IMR-90 (cell line): ENCODE results near the gene SAMD4B. TPM values are rescaled to one million over a fixed set of nuclear protein-coding genes. Genes with fewer than 3 reads are reported as not detected.

Experiments used
- ATAC-seq: fragments of 200-7000 bp; cut with Tn5 transposase; 2 replicates; pipeline ENCODE4 v1.9.1; 2020; ENCODE audit warnings: low read depth, mild to moderate bottlenecking, moderate library complexity
- BruUV-seq: library from RNA; stranded (reverse); fragments of 400-500 nt; replicated peaks from 2 replicates; lab custom pipeline; 2021; lab: Mats Ljungman, UMichigan
- CTCF ChIA-PET: fragments of 300-600 bp; formaldehyde crosslinking; extraction: SDS; loops from one replicate; lab custom pipeline; 2021; ENCODE audit warnings: antibody characterized with exemption; lab: Yijun Ruan, JAX
- POLR2A ChIA-PET: fragments of 300-600 bp; sonication (Branson Sonifier 250); formaldehyde crosslinking; loops from one replicate; lab custom pipeline; 2022; ENCODE audit warnings: antibody characterized with exemption; ENCODE audit not compliant: unreplicated experiment; lab: Charles Lee
- DNase-seq: peaks from one replicate; pipeline ENCODE4 v3.0.0; 2013
- H2AFZ ChIP-seq: replicated peaks from 2 replicates; pipeline ENCODE3; 2013; ENCODE audit warnings: low read length, mild to moderate bottlenecking; ENCODE audit not compliant: poor library complexity
- H2AK5ac ChIP-seq: 2 replicates; pipeline ENCODE4 v1.6.1; 2013; ENCODE audit warnings: low read depth, low read length, inconsistent platforms
- H2AK9ac ChIP-seq: replicated peaks from 2 replicates; pipeline ENCODE3; 2013; ENCODE audit warnings: mild to moderate bottlenecking, low read depth, low read length, moderate library complexity; ENCODE audit not compliant: poor library complexity
- H2BK120ac ChIP-seq: 2 replicates; pipeline ENCODE4 v1.6.1; 2013; ENCODE audit warnings: low read depth, low read length, inconsistent platforms
- H2BK15ac ChIP-seq: 3 replicates; pipeline ENCODE4 v1.6.1; 2013; ENCODE audit warnings: low read depth, low read length, inconsistent platforms
- H2BK20ac ChIP-seq: 2 replicates; pipeline ENCODE4 v1.6.1; 2013; ENCODE audit warnings: low read depth, mild to moderate bottlenecking, inconsistent platforms, low read length, moderate library complexity
- H2BK5ac ChIP-seq: 2 replicates; pipeline ENCODE4 v1.6.1; 2013; ENCODE audit warnings: mild to moderate bottlenecking, low read depth, low read length, inconsistent platforms; ENCODE audit not compliant: poor library complexity, severe bottlenecking
- H3K14ac ChIP-seq: replicated peaks from 2 replicates; pipeline ENCODE4 v1.6.1; 2013; ENCODE audit warnings: low read depth, low read length, inconsistent platforms
- H3K18ac ChIP-seq: 2 replicates; pipeline ENCODE4 v1.6.1; 2013; ENCODE audit warnings: low read depth, low read length, control low read depth
- H3K23ac ChIP-seq: 2 replicates; pipeline ENCODE4 v1.6.1; 2013; ENCODE audit warnings: low read depth, low read length, inconsistent platforms
- H3K27ac ChIP-seq: 2 replicates; pipeline ENCODE4 v1.5.1; 2013; ENCODE audit warnings: mild to moderate bottlenecking, control low read depth, low read length; ENCODE audit not compliant: insufficient read depth
- H3K27me3 ChIP-seq: 2 replicates; pipeline ENCODE4 v1.6.1; 2013; ENCODE audit warnings: low read length; ENCODE audit not compliant: control insufficient read depth, insufficient read depth
- H3K36me3 ChIP-seq: 2 replicates; pipeline ENCODE4 v1.6.1; 2013; ENCODE audit warnings: low read length, mixed read lengths; ENCODE audit not compliant: control insufficient read depth, insufficient read depth
- H3K4ac ChIP-seq: 2 replicates; pipeline ENCODE4 v1.6.1; 2013; ENCODE audit warnings: low read depth, low read length, inconsistent platforms
- H3K4me1 ChIP-seq: 2 replicates; pipeline ENCODE4 v1.6.1; 2013; ENCODE audit warnings: low read length, mixed read lengths; ENCODE audit not compliant: control insufficient read depth, insufficient read depth
- H3K4me2 ChIP-seq: 2 replicates; pipeline ENCODE4 v1.6.1; 2013; ENCODE audit warnings: low read depth, mild to moderate bottlenecking, control low read depth, low read length, moderate library complexity
- H3K4me3 ChIP-seq: 2 replicates; pipeline ENCODE4 v1.5.1; 2013; ENCODE audit warnings: low read depth, mild to moderate bottlenecking, control low read depth, low read length, moderate library complexity; ENCODE audit not compliant: insufficient read depth
- H3K56ac ChIP-seq: 2 replicates; pipeline ENCODE4 v1.6.1; 2013; ENCODE audit warnings: low read length, inconsistent platforms; ENCODE audit not compliant: insufficient read depth; ENCODE audit errors: extremely low read depth
- H3K79me1 ChIP-seq, 2 experiments: 2 replicates each; pipeline ENCODE4 v1.6.1; 2013; ENCODE audit warnings: low read length in 2 of 2, inconsistent platforms in 1 of 2, low read depth in 1 of 2
- H3K9ac ChIP-seq: 2 replicates; pipeline ENCODE4 v1.6.1; 2013; ENCODE audit warnings: low read depth, low read length, control low read depth
- H3K9me1 ChIP-seq: 2 replicates; pipeline ENCODE4 v1.6.1; 2013; ENCODE audit warnings: low read length, inconsistent platforms; ENCODE audit not compliant: insufficient read depth
- H3K9me3 ChIP-seq: 2 replicates; pipeline ENCODE4 v1.6.1; 2013; ENCODE audit warnings: low read length; ENCODE audit not compliant: control insufficient read depth, insufficient read depth
- H4K20me1 ChIP-seq: 2 replicates; pipeline ENCODE4 v1.6.1; 2013; ENCODE audit warnings: low read length, inconsistent platforms; ENCODE audit not compliant: insufficient read depth
- H4K5ac ChIP-seq: 2 replicates; pipeline ENCODE4 v1.6.1; 2013; ENCODE audit warnings: mild to moderate bottlenecking, low read depth, low read length, control low read depth
- H4K8ac ChIP-seq, 2 experiments: 2 replicates each; pipeline ENCODE4 v1.6.1; 2013; ENCODE audit warnings: low read depth in 2 of 2, low read length in 2 of 2, control low read depth in 1 of 2, inconsistent platforms in 1 of 2
- H4K91ac ChIP-seq: 2 replicates; pipeline ENCODE4 v1.6.1; 2013; ENCODE audit warnings: low read depth, low read length, inconsistent platforms; ENCODE audit not compliant: insufficient read depth
- BHLHE40 ChIP-seq: fragments of 150-350 bp; IDR thresholded peaks from 2 replicates; pipeline ENCODE4 v1.6.1; 2016; ENCODE audit warnings: mild to moderate bottlenecking, low read depth, low read length
- CEBPB ChIP-seq: IDR thresholded peaks from 2 replicates; pipeline ENCODE4 v1.6.1; 2012; ENCODE audit warnings: low read depth, low read length, improper control_type of control experiment
- CHD1 ChIP-seq: IDR thresholded peaks from 2 replicates; pipeline ENCODE4 v1.6.1; 2012; ENCODE audit warnings: low read depth, low read length, improper control_type of control experiment
- CTCF ChIP-seq: conservative IDR thresholded peaks from 2 replicates; pipeline ENCODE4 v1.5.1; 2012; ENCODE audit warnings: mild to moderate bottlenecking, low read depth, low read length, improper control_type of control experiment
- ELK1 ChIP-seq: fragments of 150-350 bp; IDR thresholded peaks from 2 replicates; pipeline ENCODE4 v1.6.1; 2016; ENCODE audit warnings: low read depth, mild to moderate bottlenecking, low read length, moderate library complexity, borderline replicate concordance
- FOS ChIP-seq: fragments of 150-350 bp; IDR thresholded peaks from 2 replicates; pipeline ENCODE4 v1.6.1; 2016; ENCODE audit warnings: low read depth, low read length
- MAFK ChIP-seq: IDR thresholded peaks from 2 replicates; pipeline ENCODE4 v1.6.1; 2012; ENCODE audit warnings: low read depth, low read length, improper control_type of control experiment
- MXI1 ChIP-seq: IDR thresholded peaks from 2 replicates; pipeline ENCODE4 v1.6.1; 2012; ENCODE audit warnings: low read depth, mild to moderate bottlenecking, low read length, moderate library complexity, borderline replicate concordance
- NFE2L2 ChIP-seq: fragments of 150-350 bp; IDR thresholded peaks from 2 replicates; pipeline ENCODE4 v1.6.1; 2016; ENCODE audit warnings: low read depth, mild to moderate bottlenecking, low read length
- POLR2A ChIP-seq: IDR thresholded peaks from 2 replicates; pipeline ENCODE4 v1.6.1; 2012; ENCODE audit warnings: mild to moderate bottlenecking, low read depth, low read length
- RAD21 ChIP-seq: IDR thresholded peaks from 2 replicates; pipeline ENCODE4 v1.6.1; 2012; ENCODE audit warnings: low read length, improper control_type of control experiment
- RCOR1 ChIP-seq: IDR thresholded peaks from 2 replicates; pipeline ENCODE4 v1.6.1; 2012; ENCODE audit warnings: mild to moderate bottlenecking, low read length, improper control_type of control experiment; ENCODE audit not compliant: insufficient replicate concordance
- RFX5 ChIP-seq: IDR thresholded peaks from 2 replicates; pipeline ENCODE4 v1.8.0; 2012; ENCODE audit warnings: low read depth, mild to moderate bottlenecking, low read length, moderate library complexity
- SMC3 ChIP-seq: fragments of 150-350 bp; IDR thresholded peaks from 2 replicates; pipeline ENCODE4 v1.6.1; 2016; ENCODE audit warnings: low read depth, mild to moderate bottlenecking, antibody characterized with exemption, low read length, moderate library complexity
- USF2 ChIP-seq: fragments of 150-350 bp; IDR thresholded peaks from 2 replicates; pipeline ENCODE4 v1.6.1; 2017; ENCODE audit warnings: mild to moderate bottlenecking, antibody characterized with exemption, low read length, low read depth
- WGBS, 2 experiments: methylation state at CpG; one replicate each; pipeline versions ENCODE4 v1.1.5 to v1.1.7; 2013; ENCODE audit warnings: missing lambda C conversion rate in 2 of 2; ENCODE audit not compliant: insufficient read length in 1 of 2; ENCODE audit errors: extremely low coverage in 2 of 2; 5-methylcytosine and 5-hydroxymethylcytosine counted together
- dilution Hi-C: fragments of 300-500 bp; cut with HindIII; formaldehyde crosslinking; loops from one replicate; pipeline ENCODE4 v1.14.3; 2018; ENCODE audit warnings: low sequenced_read_pairs; ENCODE audit not compliant: unreplicated experiment
- in situ Hi-C: fragments of 300-500 bp; cut with MboI; formaldehyde crosslinking; loops from 3 replicates; pipeline ENCODE4 v1.14.3; 2019; ENCODE audit warnings: low sequenced_read_pairs, inconsistent platforms, mixed read lengths
- intact Hi-C: fragments of 100-400 bp; cut with micrococcal nuclease; formaldehyde crosslinking; loops from 2 replicates; pipeline ENCODE4 v1.10.0; 2022
- polyA plus RNA-seq, 3 experiments: library from polyadenylated mRNA; depleted of rRNA; stranded (reverse); fragments of >200 nt; gene quantifications; 2 replicates each; pipeline ENCODE4 v1.2.3, GENCODE V29; 2012; ENCODE audit warnings: low replicate concordance in 1 of 3
- total RNA-seq: library from RNA; depleted of rRNA; stranded (reverse); fragments of >200 nt; gene quantifications from 2 replicates; pipeline ENCODE4 v1.2.3, GENCODE V29; 2012

Gene SAMD4B
- total and polyA plus RNA-seq, 2 of the 4 experiments (the other 2 are of a cell fraction) = 18.3 to 97.2 TPM

GRCh38 chr19:39379865-39380396 is 37.7 kb downstream of the SAMD4B start:
- no peak overlapping the region for H3K9ac ChIP-seq
- H2BK120ac ChIP-seq = no peak overlapping the region
- H2BK20ac ChIP-seq = no peak overlapping the region
- no peak overlapping the region for H3K4ac ChIP-seq
- H4K20me1 ChIP-seq = peaks cover 4% of the 10 kb centered on the region
- H3K14ac ChIP-seq = no peak overlapping the region
- no peak overlapping the region for H2AK5ac ChIP-seq
- no peak overlapping the region for H2AFZ ChIP-seq
- 97% methylated on average over 6 of the region's 14 CpGs; no CpG with 5 or more reads in 1 of the 2 experiments for WGBS, 2 experiments
- H2BK15ac ChIP-seq = no peak overlapping the region
- no peak overlapping the region for H3K4me2 ChIP-seq
- no TSS peak for BruUV-seq
- no peaks in the 10 kb centered on the region for H3K9me3 ChIP-seq
- H2BK5ac ChIP-seq = no peak overlapping the region
- no peak overlapping the region for H3K56ac ChIP-seq
- H3K79me1 ChIP-seq = peaks cover 6 to 30% of the 10 kb centered on the region in 2 experiments
- in situ Hi-C loops = no loop called here
- ATAC-seq = no peak
- no peak overlapping the region for H3K27ac ChIP-seq
- no peaks in the 10 kb centered on the region for H3K27me3 ChIP-seq
- H3K4me3 ChIP-seq = no peak overlapping the region
- H4K91ac ChIP-seq = no peak overlapping the region
- H3K23ac ChIP-seq = no peak overlapping the region
- TF ChIP-seq RCOR1 = no peak
- TF ChIP-seq RFX5 = no peak
- no peak for TF ChIP-seq CHD1
- no peak for TF ChIP-seq FOS
- TF ChIP-seq POLR2A = no peak
- no peak for TF ChIP-seq SMC3
- no peak for TF ChIP-seq MAFK
- no peak for TF ChIP-seq MXI1
- TF ChIP-seq USF2 = no peak
- TF ChIP-seq ELK1 = no peak
- TF ChIP-seq BHLHE40 = no peak
- TF ChIP-seq RAD21 = no peak
- TF ChIP-seq CEBPB = no peak
- TF ChIP-seq CTCF = no peak
- TF ChIP-seq NFE2L2 = no peak
- H3K9me1 ChIP-seq = peaks cover 6% of the 10 kb centered on the region; the same call in 1 of the 2 replicates
- DNase-seq = no peak
- intact Hi-C loops = no loop called here
- H4K8ac ChIP-seq = no peak overlapping the region
- no peak overlapping the region for H3K18ac ChIP-seq
- no peak overlapping the region for H4K5ac ChIP-seq
- no peaks in the 10 kb centered on the region for H3K4me1 ChIP-seq
- dilution Hi-C loops = no loop called here
- POLR2A ChIA-PET = no interaction called here
- peaks cover 84% of the 10 kb centered on the region for H3K36me3 ChIP-seq
- no peak overlapping the region for H2AK9ac ChIP-seq
- CTCF ChIA-PET = no interaction called here
